ENCODE data around the gene NRGN.
"Not testable (repeated sequence)": the region's sequence is repeated elsewhere in the genome, so short reads cannot be mapped to it uniquely, and the experiment has no call there.

The NRGN gene

DNA sequence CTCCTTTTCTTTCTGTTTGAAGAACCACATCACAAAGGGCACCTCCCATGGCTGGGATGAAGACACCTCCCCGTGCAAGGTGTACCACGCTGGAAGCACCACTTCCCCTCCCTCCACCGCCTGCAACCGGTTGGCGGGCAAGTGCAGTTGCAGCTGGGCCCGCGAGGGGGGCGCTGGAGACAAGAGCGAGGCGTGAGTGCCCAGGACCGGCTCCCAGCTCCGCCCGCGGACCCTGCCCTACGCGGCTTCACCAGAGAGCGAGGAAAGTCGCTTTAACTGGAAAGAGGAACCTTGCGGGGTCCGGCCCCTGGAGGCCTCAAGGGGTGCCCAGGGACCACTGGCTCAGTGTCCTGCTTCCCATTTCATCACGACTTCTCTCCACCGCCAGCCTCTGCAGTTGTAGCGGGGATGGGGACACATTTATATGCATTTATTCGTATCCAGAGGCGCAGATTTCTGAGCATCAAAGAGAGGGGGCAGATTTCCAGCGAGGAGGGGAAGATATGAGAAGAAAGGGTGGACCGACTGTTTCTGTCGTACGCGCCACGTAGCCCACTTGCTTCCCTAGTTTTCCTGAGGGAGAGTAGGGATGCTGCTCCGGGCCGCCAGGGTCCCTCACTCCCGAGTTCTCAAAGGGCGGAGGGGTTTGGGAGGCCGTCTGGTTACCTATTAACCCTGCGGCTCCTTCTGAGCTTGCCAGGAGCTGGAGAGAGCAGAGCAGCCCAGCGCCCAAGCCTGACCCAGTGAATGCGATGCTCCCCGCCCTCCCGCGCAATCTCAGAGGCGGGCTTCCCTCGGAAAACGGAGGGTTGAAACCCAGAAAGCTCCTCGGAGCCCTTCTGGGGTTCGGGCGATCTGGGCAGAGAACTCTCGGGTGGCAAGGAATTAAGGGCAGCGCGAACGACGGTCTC lies 18.9 kb downstream of the NRGN start:
- DNase-seq = peak; percentile 53 to 56

DNA sequence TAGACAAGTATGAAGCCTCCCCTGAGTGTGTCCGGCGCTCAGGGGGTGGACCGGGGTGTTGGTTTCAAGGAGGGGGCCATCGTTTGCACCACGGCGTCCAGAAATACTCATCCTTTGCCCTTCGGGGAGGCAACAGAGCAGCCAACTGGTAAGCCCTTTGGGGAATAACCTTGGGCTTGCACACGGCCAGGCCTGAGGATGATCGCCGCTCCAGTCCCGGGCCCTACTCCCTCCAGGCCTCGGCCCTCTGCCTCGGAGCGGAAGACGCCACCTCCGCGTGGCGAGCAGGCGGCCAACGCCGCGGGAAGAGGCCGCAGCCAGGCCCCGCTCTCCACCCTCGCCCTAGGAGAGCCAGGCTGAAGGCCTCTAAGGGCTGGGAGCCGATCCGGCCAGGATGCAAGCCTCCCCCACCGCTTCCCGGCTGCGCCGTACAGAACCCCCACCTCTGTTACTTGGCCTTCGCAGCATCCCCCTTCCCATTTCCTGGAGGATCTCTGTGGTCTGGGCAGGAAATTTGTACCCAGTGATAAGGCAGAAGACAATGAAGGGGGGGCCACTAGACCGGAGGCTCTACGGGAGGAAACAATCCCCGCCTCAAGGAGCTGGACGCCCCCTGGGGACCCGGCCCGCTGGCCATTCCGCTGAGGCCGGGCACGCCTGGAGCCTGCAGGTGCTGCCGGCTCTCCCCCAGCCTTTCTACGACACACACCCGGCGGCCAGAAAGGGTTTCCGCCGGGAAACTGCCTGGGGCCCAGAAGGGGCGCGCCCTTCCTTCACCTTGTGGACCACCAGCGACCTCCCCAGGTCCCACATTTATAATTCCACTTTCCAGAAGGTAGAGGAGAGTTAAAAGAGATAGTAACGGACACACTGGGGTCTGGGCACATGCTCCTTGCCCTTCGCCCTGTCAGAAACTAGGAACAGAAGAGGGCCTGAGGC lies 19.8 kb downstream of the NRGN start:
- DNase-seq = no peak

DNA sequence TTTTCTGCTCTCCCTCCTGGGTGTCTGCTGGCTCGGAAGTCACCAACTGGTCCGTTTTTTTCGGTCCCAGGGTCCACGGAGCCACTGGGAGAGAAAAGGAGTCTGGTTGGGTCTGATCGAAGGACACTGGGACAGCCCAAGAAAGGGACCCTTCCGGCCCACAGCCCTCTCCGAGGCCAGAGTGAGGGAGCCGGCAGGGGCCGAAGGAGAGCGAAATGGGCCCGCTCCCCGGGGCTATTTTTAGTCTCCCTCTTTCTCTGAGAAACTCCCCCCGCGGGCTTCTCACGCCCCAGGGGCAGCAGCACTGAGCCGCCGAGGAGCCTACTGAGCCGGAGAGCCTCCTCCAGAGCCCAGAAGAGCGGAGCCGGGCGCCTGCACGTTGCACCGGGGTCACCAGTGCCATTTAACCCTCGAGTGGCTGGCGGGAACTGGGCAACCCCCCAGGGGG lies 20.5 kb downstream of the NRGN start:
- DNase-seq = no peak

DNA sequence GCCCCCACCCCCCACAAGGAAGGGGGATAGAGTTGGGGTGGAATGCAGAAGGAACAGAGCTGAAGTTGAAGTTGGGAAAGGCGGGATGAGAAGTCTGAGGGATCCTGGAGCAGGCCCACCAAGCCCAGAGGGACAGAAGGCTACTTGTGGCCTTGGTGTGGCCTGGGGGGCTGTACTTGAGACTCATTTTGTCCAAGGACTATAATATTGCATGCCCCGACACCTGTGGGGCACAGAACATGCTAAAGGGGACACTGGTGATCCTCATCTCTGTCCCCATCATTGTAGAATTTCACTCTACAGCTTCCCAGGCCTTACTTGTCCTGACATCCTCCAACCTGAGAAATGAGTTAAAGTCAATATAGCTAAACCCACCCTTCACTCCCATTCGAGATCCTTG lies 21.1 kb downstream of the NRGN start:
- no peak for DNase-seq

DNA sequence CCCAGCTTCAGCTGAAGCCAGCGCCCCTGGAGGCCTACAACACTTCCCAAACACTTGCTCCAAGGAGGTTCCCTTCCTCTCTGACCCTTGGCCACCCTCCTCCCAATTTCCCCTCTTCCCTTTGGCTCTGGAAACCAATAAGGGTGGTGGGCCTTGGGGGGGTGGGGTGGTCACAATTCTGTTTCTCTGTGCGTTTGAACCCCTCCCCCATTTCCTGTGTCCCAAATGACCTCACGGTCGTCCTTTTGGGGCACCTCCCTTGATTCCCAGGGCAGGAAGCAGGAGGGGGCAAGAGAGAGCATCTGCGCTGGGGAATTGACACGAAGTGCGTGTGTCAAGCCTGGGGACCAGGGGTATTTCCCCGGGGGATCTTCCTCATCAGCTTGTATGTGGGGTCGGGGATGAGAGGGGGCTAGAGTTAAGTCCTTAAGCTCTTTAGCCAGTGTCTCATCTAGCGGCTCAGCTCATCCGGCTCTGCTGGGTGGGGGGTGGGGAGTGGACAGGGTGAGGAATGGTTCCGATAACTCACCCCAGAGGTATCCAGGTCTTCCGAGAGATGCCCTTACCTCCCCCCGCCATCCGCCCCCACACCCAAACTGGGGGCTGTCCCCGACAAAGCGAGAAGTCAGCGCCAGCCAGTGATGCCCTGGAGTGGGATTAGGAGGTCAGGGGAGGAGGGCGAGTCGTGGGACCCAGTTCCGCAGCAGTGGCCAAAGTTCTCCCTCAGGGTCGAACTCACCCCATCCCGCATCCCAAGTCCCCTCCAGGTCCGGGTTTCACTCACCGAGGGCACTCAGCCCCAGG lies 21.8 kb downstream of the NRGN start:
- DNase-seq = no peak

DNA sequence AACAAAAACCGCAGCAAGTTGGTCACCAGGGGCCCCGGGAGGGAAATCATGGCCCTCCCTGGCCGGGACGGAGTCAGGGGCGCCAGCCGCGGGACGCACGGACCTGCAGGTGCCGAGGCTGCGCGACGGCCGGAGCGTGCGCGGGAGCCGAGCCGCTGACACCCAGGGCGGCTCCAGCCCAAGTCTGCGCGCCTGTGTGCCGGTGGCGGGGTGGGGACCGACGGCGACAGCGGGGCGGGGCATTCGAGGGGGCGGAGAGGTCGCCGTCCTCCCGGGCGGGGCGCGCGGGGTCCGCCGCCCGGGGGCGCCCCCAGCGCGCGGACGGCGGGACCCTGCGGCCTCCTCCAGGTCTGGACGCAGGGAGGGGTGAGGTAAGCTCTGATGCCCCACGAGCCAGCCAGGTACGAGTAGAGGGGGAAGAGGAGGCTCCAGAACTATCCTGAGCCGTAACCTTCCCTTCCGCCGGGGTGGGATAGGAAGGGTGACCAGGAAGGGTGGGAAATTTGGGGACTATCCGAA lies 22.4 kb downstream of the NRGN start, which contains the start of gene ESAM:
Gene ESAM (minus strand): TSS at position 186 of the 519 bp plus-strand sequence. CDS start 136 bp downstream, at position 50.
- peak; percentile 58 to 59 for DNase-seq

DNA sequence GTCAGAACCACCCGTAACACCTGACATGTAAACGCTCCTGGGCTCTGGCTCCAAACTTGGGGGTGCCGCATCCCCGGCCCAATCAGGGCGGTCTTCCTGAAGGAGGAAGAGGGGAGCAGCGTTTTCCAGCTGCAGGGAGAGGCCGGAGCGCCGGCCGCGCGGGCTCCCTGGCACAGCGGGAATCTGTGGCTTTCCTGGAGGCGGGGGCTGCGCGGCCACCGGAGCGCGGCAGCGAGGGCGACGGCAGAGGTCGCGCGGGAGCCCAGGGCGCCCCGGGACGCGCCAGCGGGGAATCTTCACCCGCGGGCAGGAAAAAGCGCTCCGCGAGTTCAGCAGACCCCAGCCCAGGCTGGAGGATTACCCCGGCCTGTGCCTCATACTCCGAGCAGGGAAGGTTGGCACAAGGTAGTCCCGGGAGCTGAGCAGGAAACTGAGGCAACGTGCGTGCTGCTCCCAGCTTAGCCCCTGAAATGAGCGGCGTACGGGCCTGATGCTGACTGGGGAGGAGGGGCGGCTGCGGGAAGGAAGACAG lies 22.9 kb downstream of the NRGN start:
- DNase-seq = no peak

DNA sequence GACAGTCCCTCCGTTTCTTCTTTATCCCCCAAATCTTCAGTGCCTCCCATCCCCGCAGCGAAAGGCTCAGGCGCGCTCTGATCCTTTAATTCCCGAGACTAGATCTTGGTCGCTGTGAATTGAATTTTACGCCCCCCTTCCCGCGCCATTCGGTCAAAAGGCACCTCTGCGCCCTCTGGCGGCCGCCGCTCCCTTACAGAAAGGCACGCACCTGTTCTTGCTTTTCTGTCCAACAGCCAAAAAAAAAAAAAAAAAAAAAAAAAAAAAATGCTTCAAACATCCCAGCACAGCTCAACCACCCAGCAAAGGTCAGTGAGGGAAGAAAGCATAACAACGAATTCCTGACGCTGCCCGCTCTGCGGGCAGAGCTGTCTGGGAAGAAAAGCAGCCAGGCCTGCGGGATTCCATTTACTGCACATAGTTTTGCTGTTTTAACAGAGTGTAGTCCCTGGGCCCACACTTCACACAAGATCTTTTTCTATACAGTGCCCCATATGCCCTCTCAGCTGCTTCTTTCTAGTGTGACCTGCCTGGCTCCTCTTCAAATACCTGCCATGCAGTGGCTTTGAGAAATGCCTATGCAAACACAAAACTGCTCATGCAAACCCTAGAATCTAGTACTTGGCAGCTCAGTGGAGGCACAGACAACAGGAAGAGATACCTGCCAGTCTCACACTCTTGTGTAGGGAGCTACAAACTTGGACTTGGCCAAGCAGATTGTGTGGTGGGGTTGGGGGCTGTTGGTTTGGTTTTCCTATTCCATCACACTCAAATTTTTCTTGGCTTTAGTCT lies 23.6 kb downstream of the NRGN start:
- peak; percentile 86 to 87 for DNase-seq

DNA sequence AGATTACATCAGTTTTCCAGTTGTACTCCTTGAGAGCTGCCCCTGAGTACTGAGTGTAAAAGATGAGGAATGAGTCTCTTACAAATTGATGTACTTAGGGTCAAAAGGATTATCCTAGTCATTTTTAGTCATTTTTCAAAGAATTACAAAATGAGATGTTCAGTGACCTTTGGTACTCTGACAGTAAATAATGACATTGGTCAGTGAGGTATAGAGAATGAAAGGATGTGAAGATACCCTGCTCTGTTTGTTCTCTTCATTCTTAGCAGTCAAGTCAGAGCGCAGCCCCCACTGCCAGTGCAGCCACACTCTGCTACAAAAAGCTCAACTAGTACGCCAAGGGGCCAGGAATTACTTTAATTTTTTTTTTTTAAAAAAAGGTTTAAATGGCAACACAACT lies 26.4 kb downstream of the NRGN start:
- no peak for DNase-seq

DNA sequence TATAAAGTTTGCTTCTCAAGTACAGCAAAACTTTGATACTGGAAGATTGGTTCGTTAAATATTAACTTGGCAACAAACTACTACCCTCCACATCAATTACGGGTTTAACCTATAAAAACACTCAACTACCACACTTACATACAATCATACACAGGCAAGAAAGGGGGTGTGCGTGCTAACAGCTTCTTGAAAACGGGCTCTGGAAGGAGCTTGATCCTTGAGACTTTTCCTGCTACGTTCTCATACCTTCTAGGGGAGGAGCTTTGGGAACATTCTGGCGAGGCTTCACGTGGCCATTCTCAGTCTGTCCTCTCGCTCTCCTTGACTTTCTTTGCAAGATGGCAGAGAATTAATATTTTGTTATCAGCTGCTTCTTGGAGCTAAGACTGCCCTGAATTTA lies 29.2 kb downstream of the NRGN start:
- DNase-seq = no peak

DNA sequence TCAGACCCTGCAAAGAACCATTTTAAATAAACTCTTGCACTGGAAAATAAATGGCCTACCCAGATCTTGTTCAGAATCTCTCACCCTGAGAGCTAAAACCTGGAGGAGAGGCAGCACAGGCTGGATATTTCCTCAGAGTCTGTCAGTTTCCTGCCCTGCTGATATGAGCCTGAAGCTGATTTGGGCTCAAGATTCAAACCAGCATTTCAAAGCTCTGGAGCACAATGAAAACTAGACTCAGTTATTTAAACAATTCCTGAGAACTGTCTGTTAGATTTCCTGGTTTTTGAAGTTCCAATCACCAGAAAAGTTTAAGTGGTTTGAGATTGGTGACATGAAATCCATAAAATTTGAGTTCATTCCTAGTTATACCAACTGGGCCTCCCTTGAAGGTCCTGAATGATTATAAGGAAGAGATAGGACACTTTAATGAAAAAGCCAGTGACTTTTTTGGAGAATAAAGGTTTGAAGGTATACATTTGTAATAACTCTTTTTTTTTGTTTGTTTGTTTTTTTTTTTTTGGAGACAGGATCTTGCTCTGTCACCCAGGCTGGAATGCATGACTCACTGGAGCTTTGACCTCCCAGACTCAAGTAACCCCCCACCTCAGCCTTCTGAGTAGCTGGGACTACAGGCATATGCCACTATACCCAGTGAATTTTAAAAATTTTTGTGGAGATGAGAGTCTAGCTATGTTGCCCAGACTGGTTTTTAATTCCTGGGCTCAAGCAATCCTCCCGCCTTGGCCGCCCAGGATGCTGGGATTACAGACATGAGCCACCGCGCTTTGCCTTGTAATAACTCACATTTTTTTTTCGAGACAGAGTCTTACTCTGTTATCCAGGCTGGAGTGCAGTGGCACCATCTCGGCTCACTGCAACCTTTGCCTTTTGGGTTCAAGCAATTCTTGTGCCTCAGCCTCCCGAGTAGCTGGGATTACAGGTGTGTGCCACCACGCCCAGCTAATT lies 30.3 kb downstream of the NRGN start:
- DNase-seq = no peak

DNA sequence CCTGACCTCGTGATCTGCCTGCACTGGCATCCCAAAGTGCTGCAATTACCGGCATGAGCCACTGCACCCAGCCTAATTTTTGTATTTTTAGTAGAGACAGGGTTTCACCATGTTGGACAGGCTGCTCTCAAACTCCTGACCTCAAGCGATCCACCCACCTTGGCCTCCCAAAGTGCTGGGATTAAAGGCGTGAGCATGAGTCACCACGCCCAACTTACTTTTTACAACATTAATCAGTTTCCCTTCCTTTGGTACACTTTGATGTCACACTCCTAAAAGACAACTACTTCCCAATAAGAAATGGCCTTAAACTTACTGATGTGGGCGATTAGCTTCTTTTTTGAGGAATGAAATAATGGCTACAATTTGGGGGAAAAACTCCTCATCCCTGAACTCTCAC lies 31.2 kb downstream of the NRGN start:
- not testable (repeated sequence) for DNase-seq

DNA sequence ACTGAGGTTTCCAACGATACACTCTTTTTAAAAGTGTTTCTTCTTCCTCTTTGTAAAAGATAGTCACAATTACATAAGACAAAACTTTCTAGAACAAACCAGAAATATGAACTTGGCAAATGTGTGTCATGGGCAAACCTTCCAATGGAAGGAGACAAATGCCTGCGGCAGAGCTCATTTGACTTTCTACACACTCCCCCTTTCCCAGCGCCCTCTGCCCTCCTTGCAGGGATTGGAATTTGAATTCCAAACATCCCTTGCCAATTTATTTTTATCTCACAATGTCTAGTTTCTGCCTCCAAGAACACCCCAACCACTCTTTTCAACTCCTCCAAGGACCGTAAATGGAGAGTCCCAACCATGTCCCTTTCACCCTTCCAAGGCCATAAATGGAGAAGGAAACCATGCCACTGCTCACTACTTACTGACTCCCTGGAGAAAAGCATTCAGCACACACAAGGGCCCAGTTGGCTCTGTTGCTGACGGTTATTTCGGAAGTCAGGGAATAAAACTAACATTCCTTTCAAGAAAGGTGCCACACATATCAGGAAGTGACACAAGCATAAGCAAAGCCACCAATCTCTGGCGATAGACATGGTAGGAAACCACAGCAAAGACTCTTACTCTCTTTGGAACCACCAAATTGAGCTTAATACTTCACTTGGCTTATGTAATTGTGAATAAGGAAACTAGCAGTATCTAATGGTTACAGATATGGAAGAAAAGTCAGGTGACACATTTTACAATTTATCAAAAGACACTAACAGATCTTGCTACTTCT lies 37.3 kb downstream of the NRGN start:
- DNase-seq = no peak

DNA sequence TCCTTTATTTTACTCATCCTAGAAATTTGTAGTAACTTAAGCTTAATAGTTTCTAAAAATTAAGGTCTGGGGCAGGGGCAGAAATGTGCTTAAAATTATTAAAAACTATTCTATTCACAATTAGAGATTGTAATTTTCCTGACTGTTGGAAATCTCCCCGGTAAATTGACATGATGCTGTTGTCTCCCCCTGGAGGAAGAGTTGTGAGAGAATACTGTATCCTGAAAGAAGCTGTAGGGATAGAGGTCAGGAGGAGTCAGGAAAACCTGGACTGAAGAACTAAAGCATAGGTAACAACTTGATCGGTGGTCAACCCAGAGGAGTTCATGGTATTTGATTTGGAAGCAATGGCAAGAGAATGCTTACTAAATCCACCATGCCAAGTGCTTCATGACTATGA lies 38.5 kb downstream of the NRGN start:
- no peak for DNase-seq

DNA sequence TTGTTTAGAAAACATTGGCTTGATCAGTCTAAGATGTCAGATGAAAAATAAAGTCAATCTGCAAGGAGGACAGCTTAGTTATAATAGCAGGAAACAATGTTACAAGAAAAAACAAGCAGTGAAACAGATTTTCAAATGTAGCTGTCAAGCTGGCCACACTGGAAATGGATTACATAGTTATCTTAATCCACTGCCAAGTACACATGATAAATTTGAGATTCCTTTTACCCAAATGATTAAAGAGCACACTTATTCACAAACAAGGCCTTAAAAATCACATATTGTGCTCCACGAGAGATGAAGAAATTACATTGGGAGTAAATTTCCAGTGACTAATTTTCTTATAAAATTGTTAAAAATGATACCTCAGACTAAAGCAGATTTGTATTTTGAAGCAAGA lies 39.8 kb downstream of the NRGN start:
- DNase-seq = no peak

DNA sequence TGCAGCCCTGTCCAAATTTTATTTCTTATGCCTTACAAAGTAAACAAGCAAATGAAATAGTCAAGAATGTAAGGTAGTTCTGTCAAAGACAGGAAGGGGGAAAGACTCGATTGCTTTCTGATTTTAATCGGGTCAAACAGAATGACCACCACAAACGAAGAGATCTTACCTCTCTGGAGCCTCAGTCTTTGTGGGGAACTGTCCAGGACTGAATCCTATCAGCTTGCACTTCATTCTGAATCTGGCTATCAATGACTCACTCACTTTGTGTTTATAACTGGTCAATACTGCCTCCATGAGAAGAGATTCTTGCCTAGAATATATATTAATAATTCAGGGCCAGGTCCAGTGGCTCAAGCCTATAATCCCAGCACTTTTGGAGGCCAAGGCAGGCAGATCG lies 43.3 kb downstream of the NRGN start:
- no peak for DNase-seq

DNA sequence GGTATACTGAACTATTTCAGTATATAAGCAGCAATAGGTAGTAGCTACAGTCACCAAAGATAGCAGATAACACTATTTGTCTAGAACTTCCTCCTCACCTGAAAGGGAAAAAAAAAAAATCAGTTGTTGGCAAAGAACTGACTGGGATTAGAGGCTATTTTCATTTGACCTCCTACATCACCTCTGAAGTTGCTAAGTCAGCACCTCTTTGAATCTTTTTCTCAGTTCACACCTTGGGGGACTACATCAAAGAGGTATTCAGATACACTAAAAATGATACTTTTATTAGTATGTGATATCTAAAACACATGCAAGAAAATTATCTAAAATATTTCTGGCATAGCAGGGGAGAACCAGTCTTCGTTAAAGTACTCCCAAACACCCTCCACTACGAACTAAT lies 44.3 kb downstream of the NRGN start:
- DNase-seq = no peak

DNA sequence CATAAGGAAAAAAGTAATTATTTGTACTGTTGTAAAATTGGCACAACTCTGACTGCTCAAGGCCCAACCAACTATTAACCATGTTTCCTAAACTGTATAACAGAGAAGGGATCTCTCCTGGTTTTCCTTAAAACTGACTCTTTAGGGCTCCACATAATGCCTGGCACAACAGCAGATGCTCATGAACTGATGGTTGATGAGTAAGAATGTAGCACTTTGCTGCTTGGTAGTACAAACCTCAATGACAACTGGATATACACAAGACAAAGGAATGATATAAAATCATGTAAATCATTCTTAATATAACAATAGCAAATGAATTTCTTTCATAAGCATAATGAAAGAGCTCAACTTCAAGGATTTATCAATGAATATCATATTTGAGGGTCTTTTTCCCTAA lies 48.8 kb downstream of the NRGN start:
- DNase-seq = no peak

DNA sequence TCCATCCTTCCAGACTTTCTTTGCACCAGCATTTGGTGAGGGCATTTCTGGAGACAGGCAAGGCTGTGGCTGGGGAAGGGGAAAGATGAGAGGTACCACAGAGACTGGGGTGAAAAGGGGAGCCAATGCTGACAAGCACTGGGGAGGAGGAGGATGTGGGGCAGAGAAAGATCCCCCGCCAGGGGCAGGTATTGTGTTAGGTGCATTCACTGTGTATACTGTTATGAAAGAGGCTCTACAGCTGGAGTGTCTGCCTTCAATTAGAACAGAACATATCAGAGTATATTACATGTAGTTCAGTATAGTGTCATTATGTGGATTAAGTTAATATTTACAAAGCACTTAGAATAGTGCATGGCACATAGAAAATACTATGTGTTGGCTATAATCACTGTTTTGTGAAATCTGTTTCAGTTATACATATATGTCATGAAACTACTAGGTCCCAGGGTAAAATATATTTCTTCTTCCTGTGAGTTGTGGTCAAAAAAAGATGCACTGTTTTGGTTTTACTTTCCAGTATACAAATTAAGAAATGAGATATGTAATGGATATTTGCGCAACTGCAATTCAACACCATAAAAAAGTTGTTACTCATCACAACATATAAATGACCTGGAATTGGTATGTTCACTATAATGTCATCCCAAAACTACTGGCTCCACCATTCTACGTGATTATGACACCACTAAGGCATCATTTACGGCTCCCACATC lies 52.0 kb downstream of the NRGN start:
- DNase-seq = no peak
